GM23248 (cell line): Measurements from ENCODE around the gene ACTR10.

Experiments
- EZH2 ChIP-seq: fragments of 200-600 bp; sonication (generic); IDR thresholded peaks from 2 replicates; pipeline ENCODE4 v1.6.1; 2018; ENCODE audit warnings: antibody characterized with exemption, mild to moderate bottlenecking; ENCODE audit not compliant: insufficient read depth, poor library complexity, severe bottlenecking
- EZH2phosphoT487 ChIP-seq: fragments of 200-600 bp; sonication (generic); IDR thresholded peaks from 2 replicates; pipeline ENCODE4 v1.6.1; 2018; ENCODE audit warnings: antibody characterized with exemption, moderate library complexity, mild to moderate bottlenecking, low read depth; ENCODE audit not compliant: insufficient read depth

- TF ChIP-seq EZH2, result no peak
- TF ChIP-seq EZH2phosphoT487, result no peak
Observed at GRCh38 chr14:58151133-58152013, 48.6 kb upstream of the ACTR10 start.
